GM21381 (cell line): ENCODE data around the gene NIPBL.
"Not testable (repeated sequence)": the region's sequence is repeated elsewhere in the genome, so short reads cannot be mapped to it uniquely, and the experiment has no call there.

Source experiments
- ATAC-seq: cut with Tn5 transposase; IDR thresholded peaks from one replicate; pipeline ENCODE4 v1.9.1; 2021; ENCODE audit warnings: mild to moderate bottlenecking, moderate library complexity; ENCODE audit not compliant: unreplicated experiment

Gene NIPBL

DNA sequence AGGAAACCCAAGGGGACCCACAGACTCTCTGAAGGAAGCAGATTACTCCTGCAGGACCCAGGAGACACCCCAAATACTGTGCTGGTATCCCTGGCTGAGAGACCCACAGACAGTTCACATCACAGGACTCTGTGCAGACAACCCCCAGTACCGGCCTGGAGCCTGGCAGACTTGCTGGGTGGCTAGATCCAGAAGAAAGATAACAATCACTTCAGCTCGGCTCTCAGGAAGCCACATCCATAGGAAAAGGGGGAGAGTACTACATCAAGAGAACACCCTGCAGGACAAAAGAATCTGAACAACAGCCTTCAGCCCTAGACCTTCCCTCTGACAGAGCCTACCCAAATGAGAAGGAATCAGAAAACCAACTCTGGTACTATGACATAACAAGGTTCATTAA lies 206.4 kb downstream of the NIPBL start:
- not testable (repeated sequence) for ATAC-seq

DNA sequence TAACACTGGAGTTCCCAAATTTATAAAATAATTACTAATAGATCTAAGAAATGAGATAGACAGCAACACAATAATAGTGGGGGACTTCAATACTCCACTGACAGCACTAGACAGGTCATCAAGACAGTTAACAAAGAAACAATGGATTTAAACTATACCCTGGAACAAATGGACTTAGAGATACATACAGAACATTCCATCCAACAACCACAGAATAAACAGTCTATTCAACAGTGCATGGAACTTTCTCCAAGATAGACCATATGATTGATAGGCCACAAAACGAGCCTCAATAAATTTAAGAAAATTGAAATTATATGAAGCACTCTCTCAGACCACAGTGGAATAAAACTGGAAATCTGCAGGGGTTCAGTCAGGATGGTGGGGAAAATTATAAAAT lies 209.5 kb downstream of the NIPBL start:
- not testable (repeated sequence) for ATAC-seq

DNA sequence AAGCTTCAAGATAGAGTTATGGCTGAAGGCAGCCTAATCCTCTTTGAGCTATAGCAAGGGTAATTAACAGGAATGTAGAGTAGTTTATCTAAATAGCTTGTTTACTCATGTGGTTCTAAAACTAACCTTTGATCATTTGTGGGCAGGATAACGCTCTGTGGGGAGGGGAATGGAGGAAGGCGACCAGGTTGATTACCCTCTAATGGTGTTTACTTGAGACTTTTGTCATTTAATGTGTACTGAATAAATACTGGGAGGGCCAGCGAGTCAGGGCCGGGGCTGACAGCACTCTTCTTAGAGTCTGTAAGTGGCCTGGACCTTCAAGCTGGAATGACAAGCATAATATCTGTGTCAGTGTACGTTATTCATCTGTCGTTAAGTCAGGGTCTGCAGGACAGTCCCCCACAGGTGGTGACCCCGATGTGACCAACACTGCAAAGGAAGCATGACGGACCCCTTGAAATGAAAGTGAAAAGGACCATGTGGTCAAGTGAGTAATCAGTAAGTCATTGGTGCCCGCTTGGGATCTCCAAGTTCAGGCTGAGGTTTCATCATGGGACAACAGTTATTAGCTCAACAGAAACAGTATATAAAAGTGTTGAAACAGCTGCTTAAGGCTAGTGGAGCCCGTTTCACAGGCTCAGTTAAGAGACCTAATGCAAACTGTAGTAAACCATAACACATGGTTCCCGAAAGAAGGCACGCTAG lies 210.1 kb downstream of the NIPBL start:
- ATAC-seq: no peak

DNA sequence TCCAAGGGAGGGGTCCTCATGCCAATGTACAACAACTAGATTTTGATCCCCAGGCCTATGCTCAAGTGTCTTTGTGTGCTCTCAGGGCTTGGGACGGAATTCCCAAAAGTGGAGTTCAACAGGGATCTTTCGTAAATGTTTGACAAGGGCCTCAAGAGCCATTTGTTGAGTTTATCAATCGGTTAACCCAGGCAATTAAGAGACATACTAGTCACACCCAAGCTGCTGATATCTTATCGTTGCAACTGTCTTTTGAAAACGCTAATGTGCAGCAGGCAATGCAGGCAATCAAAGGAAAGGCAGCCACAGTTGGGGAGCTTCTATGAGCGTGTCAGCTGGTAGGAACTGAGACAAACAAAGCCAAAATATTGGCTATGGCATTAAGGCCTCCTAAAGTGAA lies 211.4 kb downstream of the NIPBL start:
- ATAC-seq: no peak

DNA sequence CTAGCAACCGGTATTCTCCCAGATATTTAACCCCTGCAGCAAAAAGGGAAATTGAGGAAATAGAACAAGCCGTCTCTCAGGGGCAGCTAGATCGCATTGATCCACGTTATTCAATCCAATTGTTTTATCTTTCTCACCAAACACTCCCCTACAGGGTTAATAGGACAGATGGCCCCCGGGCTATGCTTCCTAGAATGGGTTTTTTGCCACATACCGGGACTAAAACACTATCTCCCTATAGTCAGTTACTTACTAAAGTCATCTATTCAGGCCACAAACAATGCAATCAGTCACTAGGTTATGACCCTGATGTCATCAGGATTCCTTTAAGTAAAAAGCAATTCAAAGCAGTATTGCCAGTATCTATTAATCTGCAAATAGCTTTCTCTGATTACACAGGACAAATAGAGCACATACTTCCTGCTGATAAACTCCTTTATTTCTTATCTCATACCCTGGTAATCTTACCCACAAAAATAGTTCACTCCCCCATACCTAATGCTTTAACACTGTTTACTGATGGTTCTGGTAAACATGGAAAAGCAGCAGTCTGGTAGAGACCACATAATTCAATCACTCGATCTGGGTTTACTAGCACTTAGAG lies 213.7 kb downstream of the NIPBL start:
- ATAC-seq: no peak

DNA sequence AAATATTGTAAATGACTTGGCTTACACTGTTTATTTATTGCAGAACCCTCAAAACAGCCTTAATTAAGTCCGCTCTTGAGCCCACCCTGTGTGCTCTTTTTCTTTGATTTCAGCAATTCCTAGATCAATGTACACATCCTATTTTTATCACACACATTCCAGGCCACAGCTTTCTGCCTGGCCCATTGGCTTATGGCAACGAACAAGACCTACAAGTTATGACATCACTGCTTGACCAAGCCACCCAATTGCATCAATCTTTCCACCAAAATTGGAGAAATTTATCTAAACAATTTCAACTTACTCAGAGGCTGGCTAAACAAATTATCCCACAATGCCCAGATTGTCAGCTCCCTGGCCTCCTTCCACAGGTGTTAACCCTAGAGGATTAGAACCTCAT lies 214.2 kb downstream of the NIPBL start:
- no peak for ATAC-seq

DNA sequence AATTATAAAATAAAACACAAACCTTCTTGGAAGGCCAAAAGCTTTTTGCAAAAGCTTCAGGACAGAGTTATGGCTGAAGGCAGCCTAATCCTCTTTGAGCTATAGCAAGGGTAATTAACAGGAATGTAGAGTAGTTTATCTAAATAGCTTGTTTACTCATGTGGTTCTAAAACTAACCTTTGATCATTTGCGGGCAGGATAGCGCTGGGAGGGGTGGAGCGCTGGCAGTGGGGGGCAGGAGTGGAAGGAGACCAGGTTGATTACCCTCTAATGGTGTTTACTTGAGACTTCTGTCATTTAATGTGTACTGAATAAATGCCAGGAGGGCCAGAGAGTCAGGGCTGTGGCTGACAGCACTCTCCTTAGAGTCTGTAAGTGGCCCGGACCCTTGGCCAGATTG lies 217.2 kb downstream of the NIPBL start:
- ATAC-seq: not testable (repeated sequence)

DNA sequence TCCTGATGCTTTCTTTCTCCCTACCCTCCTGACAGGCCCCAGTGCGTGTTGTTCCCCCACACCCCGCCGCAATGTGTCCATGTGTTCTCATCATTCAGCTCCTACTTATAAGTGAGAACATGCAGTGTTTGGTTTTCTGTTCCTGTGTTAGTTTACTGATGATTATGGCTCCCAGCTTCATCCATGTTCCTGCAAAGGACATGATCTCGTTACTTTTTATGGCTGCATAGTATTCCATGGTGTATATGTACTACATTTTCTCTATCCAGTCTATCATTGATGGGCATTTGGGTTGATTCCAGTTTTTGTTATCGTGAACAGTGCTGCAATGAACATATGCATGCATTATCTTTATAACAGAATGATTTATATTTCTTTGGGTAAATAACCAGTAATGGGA lies 222.7 kb downstream of the NIPBL start:
- not testable (repeated sequence) for ATAC-seq

DNA sequence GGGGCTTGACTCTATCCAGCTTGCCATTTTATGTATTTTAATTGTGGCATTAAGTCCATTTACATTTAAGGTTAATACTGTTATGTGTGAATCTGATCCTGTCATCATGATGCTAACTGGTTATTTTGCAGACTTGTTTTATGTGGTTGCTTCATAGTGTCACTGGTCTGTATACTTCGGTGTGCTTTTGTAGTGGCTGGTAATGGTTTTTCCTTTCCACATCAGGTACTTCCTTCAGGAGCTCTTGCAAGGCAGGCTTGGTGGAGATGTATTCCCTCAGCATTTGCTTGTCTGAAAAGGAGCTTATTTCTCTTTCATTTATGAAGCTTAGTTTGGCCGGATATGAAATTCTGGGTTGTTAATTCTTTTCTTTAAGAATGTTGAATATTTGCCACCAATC lies 226.7 kb downstream of the NIPBL start:
- ATAC-seq: no peak

DNA sequence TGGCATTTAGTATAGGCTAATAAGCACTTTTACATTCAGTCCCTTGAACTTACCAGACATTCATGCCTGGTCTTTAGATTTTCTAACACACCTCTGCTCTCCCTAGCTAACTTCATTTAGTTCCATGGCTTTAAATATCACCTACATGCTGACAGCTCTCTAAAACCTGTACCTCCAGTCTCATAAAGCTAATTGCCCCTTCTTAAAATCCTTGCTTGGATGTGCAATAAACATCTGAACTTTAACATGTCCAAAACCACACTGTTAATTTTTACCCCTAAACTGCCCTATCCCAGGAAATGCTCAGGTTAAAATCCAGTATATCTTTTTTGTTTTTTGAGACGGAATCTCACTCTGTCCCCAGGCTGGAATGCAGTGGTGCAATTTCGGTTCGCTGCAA lies 232.8 kb downstream of the NIPBL start:
- no peak for ATAC-seq

DNA sequence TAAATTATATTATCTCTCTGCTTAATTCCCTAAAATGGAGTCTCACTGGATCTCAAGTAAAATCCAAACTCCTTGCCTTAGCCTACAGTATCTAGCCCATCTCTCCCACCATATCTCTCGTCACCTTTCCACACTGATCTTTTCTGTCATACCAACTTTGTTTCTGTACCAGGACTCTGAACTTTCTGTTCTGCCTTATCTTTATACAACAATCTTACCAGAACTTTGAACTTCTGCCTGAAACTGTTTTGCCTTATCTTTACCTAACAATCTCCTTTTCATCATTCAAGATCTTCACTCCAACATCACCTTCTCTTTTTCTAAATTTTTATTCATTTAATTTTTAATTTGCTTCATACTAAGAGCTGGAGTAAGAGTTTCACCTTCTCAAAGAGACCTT lies 233.6 kb downstream of the NIPBL start:
- no peak for ATAC-seq

DNA sequence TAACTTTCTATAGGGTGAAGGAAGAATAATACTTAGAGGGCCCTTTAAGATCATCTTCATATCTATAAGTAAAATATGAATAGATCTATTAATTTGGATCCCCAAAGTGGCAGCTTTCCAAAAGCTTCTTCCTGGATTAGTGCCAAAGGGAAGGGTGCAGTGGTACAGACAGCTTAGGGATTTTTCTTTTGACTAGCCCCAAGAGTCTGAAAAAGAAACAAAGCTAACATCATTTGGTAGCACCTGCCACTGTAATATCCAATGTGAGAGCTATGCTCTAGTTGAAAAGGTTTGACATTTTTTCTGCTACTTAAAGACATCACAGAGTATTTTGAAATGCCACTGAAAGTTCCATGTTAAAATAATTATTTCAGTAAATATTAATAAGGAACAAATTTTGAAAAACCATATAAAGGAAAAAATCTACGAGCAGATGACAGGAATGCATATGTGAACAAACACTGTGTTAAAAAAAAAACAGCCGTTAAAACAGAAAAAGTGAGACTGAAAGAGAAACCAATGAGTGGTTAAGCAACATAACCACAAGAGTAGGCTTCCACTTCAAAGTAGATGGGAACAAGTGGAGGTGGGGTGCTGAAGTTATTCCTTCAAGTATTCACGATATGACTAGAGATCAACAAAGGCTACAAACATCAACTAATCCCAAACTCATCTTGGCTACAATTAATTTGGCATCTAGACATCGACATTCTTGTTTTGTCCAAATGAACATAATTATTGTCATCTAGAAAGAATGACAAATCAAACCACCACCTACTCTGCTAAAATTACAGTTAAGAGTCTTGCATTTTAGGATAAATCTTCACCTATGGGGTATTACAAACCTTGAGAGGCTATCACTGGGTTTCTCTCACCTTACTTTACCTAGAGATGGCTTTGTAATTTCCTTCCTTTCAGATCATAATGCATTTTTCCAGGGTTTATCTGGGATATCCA lies 235.1 kb downstream of the NIPBL start:
- peak; percentile 89 for ATAC-seq

DNA sequence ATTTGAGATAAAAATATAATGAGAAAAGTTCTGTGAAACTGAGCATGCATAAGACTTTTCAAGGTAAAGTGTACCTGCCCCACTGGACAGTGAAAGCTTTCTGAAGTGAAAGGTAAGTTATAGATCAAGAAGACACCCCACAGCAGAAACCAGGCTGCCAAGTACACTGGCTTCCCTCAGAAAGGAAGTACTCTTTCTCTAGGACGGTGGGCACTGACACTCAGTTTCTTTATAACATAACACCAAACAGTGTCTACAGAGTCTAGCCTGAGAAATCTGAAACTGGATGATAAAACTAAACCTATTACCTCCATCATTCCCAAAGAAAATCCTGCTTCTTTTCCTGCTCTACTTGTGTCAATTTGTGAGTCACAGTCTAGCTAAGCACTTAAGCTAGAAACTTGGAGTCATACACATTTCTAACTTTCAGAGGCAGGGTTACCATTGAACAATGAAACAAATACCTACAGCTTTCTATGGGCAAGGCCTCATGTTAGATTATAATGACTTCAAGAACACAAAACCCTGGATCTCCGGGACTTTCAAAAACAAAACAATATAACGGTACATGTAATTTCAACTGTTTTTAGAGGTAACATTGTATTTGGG lies 235.9 kb downstream of the NIPBL start:
- peak; percentile 40 for ATAC-seq
